ENCODE data around the gene KCTD2.

KCTD2 gene

DNA sequence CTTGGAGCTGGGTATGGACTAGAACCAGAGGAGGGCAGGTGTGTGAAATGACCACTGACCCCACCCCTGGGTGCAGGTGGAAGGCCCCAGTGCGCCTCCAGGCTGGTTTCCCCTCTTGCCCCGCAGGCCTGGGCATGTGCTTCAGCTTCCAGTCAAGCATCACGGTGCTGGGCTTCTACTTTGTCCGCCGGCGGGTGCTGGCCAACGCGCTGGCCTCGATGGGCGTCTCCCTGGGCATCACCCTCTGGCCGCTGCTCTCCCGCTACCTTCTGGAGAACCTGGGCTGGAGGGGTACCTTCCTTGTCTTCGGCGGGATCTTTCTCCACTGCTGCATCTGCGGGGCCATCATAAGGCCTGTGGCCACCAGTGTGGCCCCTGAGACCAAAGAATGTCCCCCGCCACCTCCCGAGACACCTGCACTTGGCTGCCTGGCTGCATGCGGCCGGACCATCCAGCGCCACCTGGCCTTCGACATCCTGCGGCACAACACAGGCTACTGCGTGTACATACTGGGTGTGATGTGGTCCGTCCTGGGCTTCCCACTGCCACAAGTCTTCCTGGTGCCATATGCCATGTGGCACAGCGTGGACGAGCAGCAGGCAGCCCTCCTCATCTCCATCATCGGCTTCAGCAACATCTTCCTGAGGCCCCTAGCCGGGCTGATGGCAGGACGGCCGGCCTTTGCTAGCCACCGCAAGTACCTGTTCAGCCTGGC lies 53.0 kb downstream of the KCTD2 start:
- no peak for DNase-seq (ENCODE audit: low spot score)

GRCh38 chr17:75102385-75102821 lies 55.4 kb downstream of the KCTD2 start:
- no peak for DNase-seq (ENCODE audit: low spot score)

DNA sequence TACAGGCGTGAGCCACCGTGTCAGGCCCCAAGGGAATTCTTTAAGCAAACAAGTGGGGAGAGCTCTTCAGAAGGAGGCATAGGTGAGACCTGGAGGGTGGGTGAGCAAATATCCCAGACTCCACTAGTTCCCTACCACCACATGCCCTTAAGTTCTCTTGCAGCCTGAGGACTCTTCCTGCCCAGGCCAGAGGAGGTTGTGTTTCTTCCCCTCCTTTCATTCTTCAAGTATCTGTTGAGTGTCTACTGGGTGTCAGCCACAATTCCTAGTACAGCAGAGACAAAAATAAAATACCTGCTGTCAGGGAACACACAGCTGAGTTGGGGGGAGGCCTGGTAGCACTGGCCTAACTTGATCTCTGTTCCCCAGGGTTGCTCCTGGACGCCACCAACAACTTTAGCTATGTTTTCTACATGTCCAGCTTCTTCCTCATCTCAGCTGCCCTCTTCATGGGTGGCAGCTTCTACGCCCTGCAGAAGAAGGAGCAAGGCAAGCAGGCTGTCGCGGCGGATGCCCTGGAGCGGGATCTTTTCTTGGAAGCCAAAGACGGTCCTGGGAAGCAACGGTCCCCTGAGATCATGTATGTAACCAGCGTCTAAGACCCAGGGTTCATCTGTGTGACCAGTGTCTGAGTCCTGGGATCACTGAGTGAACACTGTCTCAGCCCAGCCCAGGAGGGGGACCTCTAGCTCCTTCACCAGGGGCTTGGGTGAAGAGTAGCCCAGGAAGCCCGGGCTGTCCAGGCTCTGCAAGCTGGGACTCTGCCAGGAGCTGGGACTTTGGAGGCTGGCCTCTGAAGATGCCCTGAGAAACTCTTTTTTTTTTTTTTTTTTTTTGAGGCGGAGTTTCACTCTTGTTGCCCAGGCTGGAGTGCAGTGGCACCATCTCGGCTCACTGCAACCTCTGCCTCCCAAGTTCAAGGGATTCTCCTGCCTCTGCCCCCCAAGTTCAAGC lies 56.9 kb downstream of the KCTD2 start:
- DNase-seq (ENCODE audit: low spot score): no peak

DNA sequence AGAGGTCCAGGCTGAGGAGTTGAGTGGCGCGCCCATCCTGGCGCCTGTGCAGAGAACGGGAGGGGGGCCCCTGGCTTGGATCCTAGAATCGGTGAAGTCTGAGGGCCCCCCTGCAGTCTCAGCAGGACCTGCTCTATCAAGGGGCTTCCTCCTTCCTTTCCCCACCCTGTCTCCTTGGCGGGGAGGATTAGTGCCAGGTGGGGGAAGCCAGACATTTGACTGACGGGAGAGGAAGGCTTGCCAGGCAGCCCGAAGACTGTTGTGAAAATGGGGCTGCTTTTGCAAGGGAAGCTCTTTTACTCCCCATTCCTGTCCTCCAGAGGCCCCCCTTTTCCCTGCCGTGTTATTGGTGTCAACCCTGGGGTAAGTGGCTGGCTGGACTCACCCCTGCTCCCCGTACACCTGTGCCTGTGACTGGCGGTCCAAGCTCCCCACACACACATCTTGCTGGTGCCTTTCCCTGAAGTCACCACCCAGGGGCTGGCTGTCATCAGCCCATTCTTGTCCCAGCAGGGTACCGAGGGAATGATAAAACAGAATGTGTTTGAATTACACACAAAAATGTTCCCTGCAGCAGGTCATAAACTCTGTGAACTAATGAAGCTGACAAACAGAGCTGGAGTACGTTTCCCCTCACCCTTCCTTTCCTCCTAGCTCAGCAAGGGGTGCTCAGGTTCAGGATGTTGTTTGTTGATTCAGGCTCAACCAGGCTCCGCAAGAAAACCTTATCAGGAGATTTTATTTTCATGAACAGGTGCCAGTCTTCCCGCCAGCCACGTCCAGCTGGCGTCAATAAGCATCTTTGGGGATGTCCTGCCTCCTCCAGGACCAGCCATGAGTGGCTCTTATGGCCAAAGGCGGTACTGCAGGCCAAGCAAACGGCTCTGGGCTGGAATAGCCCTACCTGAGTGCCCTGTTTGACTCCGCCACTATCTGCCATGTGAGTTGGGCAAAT lies 58.4 kb downstream of the KCTD2 start:
- DNase-seq (ENCODE audit: low spot score): peak; percentile 56

- no peak for DNase-seq (ENCODE audit: low spot score)
These were observed 61.2 kb downstream of the KCTD2 start for GRCh38 chr17:75108193-75108592.

DNA sequence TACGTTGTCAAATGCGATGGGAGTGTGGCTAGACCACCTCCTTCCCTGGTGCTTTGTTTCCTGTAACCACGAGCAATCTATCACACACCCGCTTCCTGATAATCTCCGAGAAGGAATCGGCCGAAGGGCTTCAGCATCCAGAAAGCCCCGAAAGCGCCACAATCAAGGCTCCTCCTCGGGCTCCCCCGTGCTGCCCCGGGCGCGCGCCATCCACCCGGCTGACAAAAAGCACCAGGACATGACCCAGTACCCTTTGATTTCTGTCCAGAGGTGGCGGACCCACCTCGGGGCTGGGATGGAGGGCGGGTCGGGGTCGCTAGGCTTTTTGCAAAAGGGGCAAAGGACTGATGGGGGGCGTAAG lies 62.0 kb downstream of the KCTD2 start:
- DNase-seq (ENCODE audit: low spot score): no peak

- DNase-seq (ENCODE audit: low spot score): peak; percentile 90
These were observed 62.6 kb downstream of the KCTD2 start, which contains the start of gene ARMC7 for GRCh38 chr17:75109407-75110233. Gene ARMC7, plus strand, starts transcription at chr17:75109969. Its CDS starts 320 bp downstream, at chr17:75110289.

GRCh38 chr17:75110234-75110937 lies 63.4 kb downstream of the KCTD2 start:
- no peak for DNase-seq (ENCODE audit: low spot score)

- peak; percentile 32 for DNase-seq (ENCODE audit: low spot score)
These were observed 64.8 kb downstream of the KCTD2 start for GRCh38 chr17:75111777-75112335.

DNA sequence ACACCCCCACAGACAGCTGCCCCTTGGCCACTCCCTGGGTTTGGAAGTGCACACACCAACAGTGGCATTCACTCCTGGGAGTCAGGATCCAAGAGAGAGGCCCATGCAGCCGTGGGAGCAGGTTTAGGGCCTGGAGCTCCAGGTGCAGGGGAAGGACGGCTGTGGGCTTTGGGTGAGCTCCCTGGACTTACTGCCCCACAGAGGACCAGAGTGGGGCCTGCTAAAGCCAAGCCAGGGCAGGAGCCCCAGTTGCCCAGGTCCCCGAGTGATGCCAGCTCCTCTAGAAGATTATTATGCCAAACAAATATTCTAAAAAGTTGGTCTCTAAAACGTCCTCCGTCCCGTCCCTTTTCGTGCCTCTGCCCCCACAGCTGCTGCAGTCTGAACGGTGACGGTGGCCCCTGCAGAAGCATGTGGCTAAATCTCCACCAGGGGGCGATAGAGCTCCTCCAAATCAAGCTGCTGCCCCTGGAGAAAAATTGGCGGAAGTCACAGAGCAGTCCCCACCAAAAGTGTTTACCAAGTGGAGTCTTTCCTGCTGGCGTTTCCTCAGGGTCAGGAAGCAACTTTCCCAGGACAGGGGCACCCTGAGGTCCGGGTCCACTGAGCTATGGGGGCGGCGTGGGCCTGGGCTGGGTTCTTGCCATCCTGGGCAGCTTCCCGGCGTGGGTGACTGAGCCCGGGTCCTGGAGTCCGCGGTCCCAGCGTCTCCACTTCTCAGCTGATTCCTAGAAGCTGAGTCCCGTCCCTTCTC lies 67.0 kb downstream of the KCTD2 start:
- peak; percentile 93 for DNase-seq (ENCODE audit: low spot score)

GRCh38 chr17:75114552-75115314 lies 67.7 kb downstream of the KCTD2 start:
- DNase-seq (ENCODE audit: low spot score): no peak
